SK-N-SH treated with all-trans-retinoic acid at 6 μM for 48 hours (cell line): ENCODE data around the gene CGB2.

Experiments used
- ARNTL ChIP-seq: fragments of 450-650 bp; formaldehyde crosslinking; IDR thresholded peaks from 2 replicates; pipeline ENCODE4 v1.5.0; 2020; ENCODE audit warnings: low read depth, mild to moderate bottlenecking, moderate library complexity, borderline replicate concordance
- CSDC2 ChIP-seq: fragments of 250-450 bp; sonication (Bioruptor Pico); IDR thresholded peaks from 2 replicates; pipeline ENCODE4 v1.5.0; 2020; ENCODE audit warnings: mild to moderate bottlenecking, moderate library complexity
- ISL1 ChIP-seq: fragments of 250-450 bp; sonication (Bioruptor Pico); IDR thresholded peaks from 2 replicates; pipeline ENCODE4 v2.1.2; 2022; ENCODE audit warnings: mild to moderate bottlenecking, moderate library complexity
- OSR1 ChIP-seq: fragments of 250-450 bp; sonication (Bioruptor Pico); IDR thresholded peaks from 2 replicates; pipeline ENCODE4 v1.8.0; 2022; ENCODE audit warnings: moderate library complexity, mild to moderate bottlenecking, inconsistent platforms
- POU6F1 ChIP-seq: fragments of 250-450 bp; sonication (Bioruptor Pico); IDR thresholded peaks from 2 replicates; pipeline ENCODE4 v1.8.0; 2021; ENCODE audit warnings: low read depth, mild to moderate bottlenecking, moderate library complexity, borderline replicate concordance
- RARB ChIP-seq: fragments of 250-450 bp; sonication (Bioruptor Pico); IDR thresholded peaks from 2 replicates; pipeline ENCODE4 v1.8.0; 2021; ENCODE audit warnings: mild to moderate bottlenecking, moderate library complexity
- TCF4 ChIP-seq: fragments of 250-450 bp; sonication (Bioruptor Pico); IDR thresholded peaks from 2 replicates; pipeline ENCODE4 v1.8.0; 2021; ENCODE audit warnings: mild to moderate bottlenecking, moderate library complexity, borderline replicate concordance
- ZC3H10 ChIP-seq: fragments of 250-450 bp; sonication (Bioruptor Pico); IDR thresholded peaks from 2 replicates; pipeline ENCODE4 v1.5.1; 2021; ENCODE audit warnings: mild to moderate bottlenecking, moderate library complexity
- ZFP3 ChIP-seq: fragments of 250-450 bp; sonication (Bioruptor Pico); IDR thresholded peaks from 2 replicates; pipeline ENCODE4 v1.5.0; 2020; ENCODE audit warnings: mild to moderate bottlenecking, moderate library complexity
- ZFP30 ChIP-seq: fragments of 450-650 bp; formaldehyde crosslinking; IDR thresholded peaks from 2 replicates; pipeline ENCODE4 v1.5.0; 2022; ENCODE audit warnings: mild to moderate bottlenecking, moderate library complexity
- TF ChIP-seq, protein P1 (sequence below): fragments of 250-450 bp; sonication (Bioruptor Pico); IDR thresholded peaks from 2 replicates; pipeline ENCODE4 v1.8.0; 2020; ENCODE audit warnings: mild to moderate bottlenecking, moderate library complexity, borderline replicate concordance

DNA sequence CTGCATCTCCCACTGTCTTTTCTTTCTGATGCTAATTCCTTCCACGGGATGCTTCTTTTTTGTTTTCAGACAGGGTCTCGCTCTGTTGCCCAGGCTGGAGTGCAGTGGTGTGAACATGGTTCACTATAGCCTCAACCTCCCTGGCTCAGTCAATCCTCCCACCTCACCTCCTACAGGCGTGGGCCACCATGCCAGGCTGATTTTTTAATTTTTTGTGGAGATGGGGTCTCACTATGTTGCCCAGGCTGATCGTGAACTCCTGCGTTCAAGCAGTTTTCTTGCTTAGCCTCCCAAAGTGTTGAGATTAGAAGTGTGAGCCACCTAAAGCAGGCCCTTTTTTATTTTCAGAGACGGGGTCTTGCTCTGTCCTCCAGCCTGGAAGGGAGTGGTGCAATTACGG lies 43.4 kb upstream of the CGB2 start:
- no peak for TF ChIP-seq TCF4 (CRISPR knock-in tag)
- TF ChIP-seq CSDC2 (CRISPR knock-in tag) = no peak
- no peak for TF ChIP-seq ZC3H10 (CRISPR knock-in tag)
- no peak for TF ChIP-seq POU6F1 (CRISPR knock-in tag)
- TF ChIP-seq OSR1 (CRISPR knock-in tag) = no peak
- TF ChIP-seq, protein P1, sequence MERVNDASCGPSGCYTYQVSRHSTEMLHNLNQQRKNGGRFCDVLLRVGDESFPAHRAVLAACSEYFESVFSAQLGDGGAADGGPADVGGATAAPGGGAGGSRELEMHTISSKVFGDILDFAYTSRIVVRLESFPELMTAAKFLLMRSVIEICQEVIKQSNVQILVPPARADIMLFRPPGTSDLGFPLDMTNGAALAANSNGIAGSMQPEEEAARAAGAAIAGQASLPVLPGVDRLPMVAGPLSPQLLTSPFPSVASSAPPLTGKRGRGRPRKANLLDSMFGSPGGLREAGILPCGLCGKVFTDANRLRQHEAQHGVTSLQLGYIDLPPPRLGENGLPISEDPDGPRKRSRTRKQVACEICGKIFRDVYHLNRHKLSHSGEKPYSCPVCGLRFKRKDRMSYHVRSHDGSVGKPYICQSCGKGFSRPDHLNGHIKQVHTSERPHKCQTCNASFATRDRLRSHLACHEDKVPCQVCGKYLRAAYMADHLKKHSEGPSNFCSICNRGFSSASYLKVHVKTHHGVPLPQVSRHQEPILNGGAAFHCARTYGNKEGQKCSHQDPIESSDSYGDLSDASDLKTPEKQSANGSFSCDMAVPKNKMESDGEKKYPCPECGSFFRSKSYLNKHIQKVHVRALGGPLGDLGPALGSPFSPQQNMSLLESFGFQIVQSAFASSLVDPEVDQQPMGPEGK = no peak
- TF ChIP-seq RARB (CRISPR knock-in tag) = no peak
- no peak for TF ChIP-seq ZFP3 (CRISPR knock-in tag)
- TF ChIP-seq ARNTL (CRISPR knock-in tag) = no peak
- TF ChIP-seq ZFP30 (CRISPR knock-in tag) = no peak
- no peak for TF ChIP-seq ISL1 (CRISPR knock-in tag)
